Skeletal muscle satellite cell (primary cell): Measurements from ENCODE around the gene IL20RA.
"Not testable (repeated sequence)": the region's sequence is repeated elsewhere in the genome, so short reads cannot be mapped to it uniquely, and the experiment has no call there.

ENCODE experiments used
- H3K27me3 ChIP-seq: 2 replicates; pipeline ENCODE4 v1.7.0; 2013; ENCODE audit warnings: low read length; ENCODE audit not compliant: control insufficient read depth, insufficient read depth
- H3K36me3 ChIP-seq: 2 replicates; pipeline ENCODE4 v1.7.0; 2013; ENCODE audit warnings: mild to moderate bottlenecking, control low read depth, low read length; ENCODE audit not compliant: insufficient read depth
- H3K4me1 ChIP-seq: 2 replicates; pipeline ENCODE4 v1.7.0; 2013; ENCODE audit warnings: low read length; ENCODE audit not compliant: control insufficient read depth, insufficient read depth
- H3K4me2 ChIP-seq: 2 replicates; pipeline ENCODE4 v1.7.0; 2013; ENCODE audit warnings: mild to moderate bottlenecking, low read length
- H3K4me3 ChIP-seq: 2 replicates; pipeline ENCODE4 v1.7.0; 2013; ENCODE audit warnings: low read length
- H3K9ac ChIP-seq: 2 replicates; pipeline ENCODE4 v1.7.0; 2013; ENCODE audit warnings: mild to moderate bottlenecking, low read depth, low read length, moderate library complexity
- H3K9me3 ChIP-seq: replicated peaks from 2 replicates; pipeline ENCODE4 v1.7.0; 2013; ENCODE audit warnings: mild to moderate bottlenecking, control low read depth, low read length

Gene IL20RA

DNA sequence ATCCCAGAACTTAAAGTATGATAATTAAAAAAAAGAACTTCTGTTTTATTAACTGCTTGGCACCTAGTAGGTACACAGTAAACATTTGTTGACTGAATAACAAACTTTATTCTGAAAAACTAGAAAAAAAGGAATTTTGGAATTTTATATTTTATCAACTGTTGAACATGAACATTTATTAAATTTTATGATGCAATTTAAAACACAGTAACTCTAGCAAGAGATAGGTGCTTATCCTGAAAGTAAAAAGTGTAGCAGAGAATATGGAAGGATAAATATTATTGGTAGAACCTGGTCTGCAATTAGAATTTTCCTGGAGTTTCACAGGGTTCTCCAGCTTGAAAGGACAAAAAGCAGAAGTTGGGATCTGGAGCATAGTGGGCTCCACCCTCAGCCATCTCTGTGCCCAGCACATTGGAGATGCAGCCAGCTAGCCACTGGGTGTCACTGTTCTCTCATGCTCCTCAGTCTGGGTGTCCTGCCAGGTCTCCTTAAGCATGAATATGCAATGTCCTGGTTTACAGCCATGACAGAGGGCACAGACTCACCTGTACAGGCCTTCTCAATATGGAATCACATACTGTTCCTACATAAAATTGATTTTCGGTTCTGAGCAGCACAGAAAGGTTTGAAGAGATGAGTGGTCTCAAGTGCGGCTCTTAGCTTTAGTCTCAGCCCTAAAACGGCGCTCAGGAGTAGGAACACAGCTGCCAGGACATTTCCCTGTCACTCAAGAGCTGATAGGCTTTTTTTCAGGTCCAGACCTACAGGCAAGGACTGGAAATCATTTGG lies 31.7 kb upstream of the IL20RA start:
- Histone ChIP-seq H3K4me3 (no peak overlapping the region), H3K9me3 (no peaks in the 10 kb centered on the region), H3K9ac (no peak overlapping the region), H3K4me2 (no peak overlapping the region), H3K27me3 (peaks cover 4% of the 10 kb centered on the region), H3K36me3 (no peaks in the 10 kb centered on the region), H3K4me1 (no peaks in the 10 kb centered on the region)

- H3K9me3 ChIP-seq, H3K27me3 ChIP-seq, H3K4me2 ChIP-seq, H3K4me1 ChIP-seq, H3K4me3 ChIP-seq, H3K36me3 ChIP-seq, H3K9ac ChIP-seq: not testable (repeated sequence)
These were observed 31.0 kb upstream of the IL20RA start for GRCh38 chr6:137075790-137076189.

DNA sequence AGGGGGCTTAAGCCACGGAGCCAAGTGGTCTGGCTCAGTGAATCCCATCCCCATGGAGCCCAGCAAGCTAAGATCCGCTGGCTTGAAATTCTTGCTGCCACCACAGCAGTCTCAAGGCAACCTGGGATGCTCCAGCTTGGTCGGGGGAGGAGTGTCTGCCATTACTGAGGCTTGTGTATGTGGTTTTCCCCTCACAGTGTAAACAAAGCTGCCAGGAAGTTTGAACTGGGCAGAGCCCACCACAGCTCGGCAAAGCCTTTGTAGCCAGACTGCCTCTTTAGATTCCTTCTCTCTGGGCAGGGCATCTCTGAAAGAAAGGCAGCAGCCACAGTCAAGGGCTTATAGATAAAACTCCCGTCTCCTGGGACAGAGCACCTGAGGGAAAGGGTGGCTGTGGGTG lies 25.5 kb upstream of the IL20RA start:
- H3K9me3 ChIP-seq, result no peaks in the 10 kb centered on the region

DNA sequence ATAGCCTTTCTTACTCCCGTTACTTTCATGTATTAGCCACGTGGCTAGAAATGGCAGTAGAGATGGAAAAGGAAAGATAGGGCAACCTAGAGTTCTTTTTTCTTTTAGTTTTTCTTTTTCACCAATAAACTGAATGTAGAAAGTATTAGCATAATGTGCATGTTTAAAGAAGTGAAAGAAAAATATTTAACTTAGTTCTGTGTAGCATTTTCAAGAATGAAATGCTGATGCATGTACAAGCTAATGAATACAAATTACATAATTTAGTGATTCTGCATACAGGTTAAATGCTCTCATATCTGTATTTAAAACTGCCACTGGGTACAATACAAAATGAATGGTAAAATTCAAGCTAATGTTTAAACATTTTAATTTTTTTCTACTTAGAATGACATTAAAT lies 22.6 kb upstream of the IL20RA start:
- no peaks in the 10 kb centered on the region for H3K36me3 ChIP-seq
- no peaks in the 10 kb centered on the region for H3K9me3 ChIP-seq
- H3K27me3 ChIP-seq, result peaks cover 26% of the 10 kb centered on the region
- no peak overlapping the region for H3K4me2 ChIP-seq
- no peaks in the 10 kb centered on the region for H3K4me1 ChIP-seq
- no peak overlapping the region for H3K9ac ChIP-seq
- no peak overlapping the region for H3K4me3 ChIP-seq

More for the DNA sequence above, 25.5 kb upstream of the IL20RA start:
- no peak overlapping the region for H3K4me3 ChIP-seq
- H3K4me2 ChIP-seq, result no peak overlapping the region
- H3K27me3 ChIP-seq, result peaks cover 23% of the 10 kb centered on the region
- H3K4me1 ChIP-seq, result no peaks in the 10 kb centered on the region
- no peaks in the 10 kb centered on the region for H3K36me3 ChIP-seq
- H3K9ac ChIP-seq, result no peak overlapping the region

- Histone ChIP-seq H3K36me3 (no peaks in the 10 kb centered on the region), H3K27me3 (peaks cover 6% of the 10 kb centered on the region), H3K4me1 (no peaks in the 10 kb centered on the region), H3K4me2 (no peak overlapping the region), H3K9ac (no peak overlapping the region), H3K9me3 (no peaks in the 10 kb centered on the region), H3K4me3 (no peak overlapping the region)
These were observed 13.3 kb upstream of the IL20RA start for GRCh38 chr6:137058037-137058436.

DNA sequence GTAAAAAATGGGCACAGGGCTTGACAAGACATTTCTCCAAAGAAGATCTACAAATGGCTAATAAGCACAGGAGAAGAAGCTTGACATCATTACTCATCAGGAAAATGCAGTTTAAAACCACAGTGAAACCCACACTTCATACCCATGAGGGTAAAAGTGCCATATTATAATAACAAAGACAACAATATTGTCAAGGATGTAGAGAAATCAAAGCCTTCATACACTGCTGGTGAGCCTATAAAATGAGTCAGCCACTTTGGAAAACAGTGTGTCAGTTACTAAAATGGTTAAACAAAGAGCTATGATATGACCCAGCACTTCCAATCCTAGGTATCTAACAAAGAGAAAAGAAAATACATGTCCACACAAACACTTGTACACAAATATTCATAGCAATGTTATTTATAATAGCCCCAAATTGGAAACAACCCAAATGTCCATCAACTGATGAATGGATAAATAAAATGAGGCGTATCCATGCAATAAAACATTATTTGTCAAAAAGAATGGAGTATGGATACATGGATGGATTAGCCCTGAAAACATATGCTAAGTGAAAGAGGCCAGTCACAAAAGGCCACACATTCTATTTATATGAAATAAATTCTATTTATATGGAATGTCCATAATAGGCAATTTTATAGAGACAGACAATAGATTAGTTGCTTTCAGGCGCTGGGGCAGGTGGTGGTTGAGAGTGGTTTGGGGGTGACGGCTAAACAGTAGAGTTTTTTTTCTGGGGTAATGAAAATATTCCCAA lies 11.5 kb upstream of the IL20RA start:
- H3K36me3 ChIP-seq, result no peaks in the 10 kb centered on the region
- no peaks in the 10 kb centered on the region for H3K4me1 ChIP-seq
- H3K4me2 ChIP-seq, result no peak overlapping the region
- H3K9ac ChIP-seq, result no peak overlapping the region
- H3K27me3 ChIP-seq, result peaks cover 4% of the 10 kb centered on the region
- no peak overlapping the region for H3K4me3 ChIP-seq
- no peaks in the 10 kb centered on the region for H3K9me3 ChIP-seq

- no peak overlapping the region for H3K4me2 ChIP-seq
- no peak overlapping the region for H3K9ac ChIP-seq
- H3K4me3 ChIP-seq, result no peak overlapping the region
- H3K9me3 ChIP-seq, result no peaks in the 10 kb centered on the region
- no peaks in the 10 kb centered on the region for H3K4me1 ChIP-seq
- H3K27me3 ChIP-seq, result peaks cover 30% of the 10 kb centered on the region
- no peaks in the 10 kb centered on the region for H3K36me3 ChIP-seq
These were observed 7.2 kb upstream of the IL20RA start for GRCh38 chr6:137051790-137052472.

GRCh38 chr6:137049095-137049494 lies 4.3 kb upstream of the IL20RA start:
- peaks cover 40% of the 10 kb centered on the region for H3K27me3 ChIP-seq
- H3K36me3 ChIP-seq, result no peaks in the 10 kb centered on the region
- no peak overlapping the region for H3K4me3 ChIP-seq
- no peak overlapping the region for H3K4me2 ChIP-seq
- H3K4me1 ChIP-seq, result peaks cover 3% of the 10 kb centered on the region
- H3K9me3 ChIP-seq, result no peaks in the 10 kb centered on the region
- no peak overlapping the region for H3K9ac ChIP-seq

GRCh38 chr6:137046871-137047412 lies 2.2 kb upstream of the IL20RA start:
- peaks cover 52% of the 10 kb centered on the region for H3K27me3 ChIP-seq
- peaks cover 3% of the 10 kb centered on the region for H3K4me1 ChIP-seq
- no peak overlapping the region for H3K9ac ChIP-seq

GRCh38 chr6:137045222-137045789 lies 541 bp upstream of the IL20RA start:
- no peak overlapping the region for H3K4me3 ChIP-seq
- no peak overlapping the region for H3K4me2 ChIP-seq
- H3K9ac ChIP-seq, result no peak overlapping the region
- H3K4me1 ChIP-seq, result peaks cover 3% of the 10 kb centered on the region
- peaks cover 56% of the 10 kb centered on the region for H3K27me3 ChIP-seq
- no peaks in the 10 kb centered on the region for H3K9me3 ChIP-seq
- no peaks in the 10 kb centered on the region for H3K36me3 ChIP-seq

More at GRCh38 chr6:137046871-137047412, 2.2 kb upstream of the IL20RA start:
- Histone ChIP-seq H3K9me3 (no peaks in the 10 kb centered on the region), H3K4me3 (no peak overlapping the region), H3K36me3 (no peaks in the 10 kb centered on the region), H3K4me2 (no peak overlapping the region)
